Esophagus muscularis mucosa (tissue), 4 donors: ENCODE measurements around the gene NEDD9. TPM values are rescaled to one million over a fixed set of nuclear protein-coding genes. Genes with fewer than 3 reads are reported as not detected.

Experiments
- DNase-seq: peaks from one replicate; pipeline ENCODE4 v3.0.0-alpha.2; 2017; ENCODE audit errors: extremely low spot score
- H3K27ac ChIP-seq, 4 donors: fragments of 200-600 bp; sonication (generic); replicated peaks in 1 of 4; 1 replicate in 3 of 4; 2 replicates in 1 of 4; pipeline ENCODE4 v1.5.1; 2016 to 2019; ENCODE audit warnings: mild to moderate bottlenecking in 1 of 4
- H3K27me3 ChIP-seq, 4 donors: fragments of 200-600 bp; sonication (generic); one replicate each; pipeline versions ENCODE4 v1.5.1 to v1.6.0; 2016 to 2019
- H3K36me3 ChIP-seq, 4 donors: fragments of 200-600 bp; sonication (generic); one replicate each; pipeline ENCODE4 v1.5.1; 2016 to 2019
- H3K4me1 ChIP-seq, 4 donors: fragments of 200-600 bp; sonication (generic); one replicate each; pipeline ENCODE4 v1.5.1; 2016 to 2019
- H3K4me3 ChIP-seq, 4 donors: fragments of 200-600 bp; sonication (generic); 1 replicate in 2 of 4; 2 replicates in 2 of 4; pipeline ENCODE4 v1.5.1; 2016 to 2019; ENCODE audit warnings: mild to moderate bottlenecking in 4 of 4, moderate library complexity in 1 of 4
- H3K9me3 ChIP-seq, 4 donors: fragments of 200-600 bp; sonication (generic); 1 replicate in 3 of 4; 2 replicates in 1 of 4; pipeline ENCODE4 v1.5.1; 2016 to 2019
- EP300 ChIP-seq: sonication (generic); formaldehyde crosslinking; IDR thresholded peaks from one replicate; pipeline ENCODE4 v1.6.1; 2017; ENCODE audit warnings: antibody characterized with exemption
- POLR2A ChIP-seq: fragments of 450-650 bp; IDR thresholded peaks from one replicate; pipeline ENCODE4 v1.6.1; 2017; ENCODE audit warnings: antibody characterized with exemption, moderate library complexity, mild to moderate bottlenecking, low read depth
- POLR2AphosphoS5 ChIP-seq, 2 donors: sonication (generic); formaldehyde crosslinking; IDR thresholded peaks; one replicate each; pipeline ENCODE4 v1.6.1; 2017; ENCODE audit warnings: antibody characterized with exemption in 2 of 2
- WGBS: methylation state at CpG from one replicate; pipeline ENCODE4 v1.1.5; 2018; 5-methylcytosine and 5-hydroxymethylcytosine counted together
- intact Hi-C: fragments of 100-400 bp; cut with DNase I; formaldehyde crosslinking; loops from one replicate; pipeline ENCODE4 v1.15.1; 2023
- total RNA-seq, 4 donors: library from RNA; depleted of rRNA; stranded (reverse); fragments of >200 nt; gene quantifications; one replicate each; pipeline versions ENCODE4 v1.1.0 to v1.2.1, GENCODE V29; 2016
- TF ChIP-seq, protein P1 (sequence below), 3 experiments: fragments of 200-600 bp in 2 of 3; fragments of 450-650 bp in 1 of 3; sonication (generic) in 2 of 3; IDR thresholded peaks; one replicate each; pipeline ENCODE4 v1.5.1; 2017 to 2019; ENCODE audit warnings: antibody characterized with exemption in 3 of 3, mild to moderate bottlenecking in 2 of 3, moderate library complexity in 1 of 3

NEDD9 gene
- total RNA-seq, 4 donors from 2014 or later, result 18.3 to 47.2 (median 32.9) TPM

GRCh38 chr6:11241154-11241792 is 8.8 kb upstream of the NEDD9 start:
- H3K36me3 ChIP-seq, result no peaks in the 10 kb centered on the region
- no peaks in the 10 kb centered on the region for H3K27me3 ChIP-seq
- H3K27ac ChIP-seq, result no peak overlapping the region
- no peak overlapping the region for H3K4me3 ChIP-seq
- TF ChIP-seq EP300 (no peak), POLR2AphosphoS5 (IDR thresholded peaks at IDR 0.05) (no peak), POLR2A (no peak)
- TF ChIP-seq, protein P1, sequence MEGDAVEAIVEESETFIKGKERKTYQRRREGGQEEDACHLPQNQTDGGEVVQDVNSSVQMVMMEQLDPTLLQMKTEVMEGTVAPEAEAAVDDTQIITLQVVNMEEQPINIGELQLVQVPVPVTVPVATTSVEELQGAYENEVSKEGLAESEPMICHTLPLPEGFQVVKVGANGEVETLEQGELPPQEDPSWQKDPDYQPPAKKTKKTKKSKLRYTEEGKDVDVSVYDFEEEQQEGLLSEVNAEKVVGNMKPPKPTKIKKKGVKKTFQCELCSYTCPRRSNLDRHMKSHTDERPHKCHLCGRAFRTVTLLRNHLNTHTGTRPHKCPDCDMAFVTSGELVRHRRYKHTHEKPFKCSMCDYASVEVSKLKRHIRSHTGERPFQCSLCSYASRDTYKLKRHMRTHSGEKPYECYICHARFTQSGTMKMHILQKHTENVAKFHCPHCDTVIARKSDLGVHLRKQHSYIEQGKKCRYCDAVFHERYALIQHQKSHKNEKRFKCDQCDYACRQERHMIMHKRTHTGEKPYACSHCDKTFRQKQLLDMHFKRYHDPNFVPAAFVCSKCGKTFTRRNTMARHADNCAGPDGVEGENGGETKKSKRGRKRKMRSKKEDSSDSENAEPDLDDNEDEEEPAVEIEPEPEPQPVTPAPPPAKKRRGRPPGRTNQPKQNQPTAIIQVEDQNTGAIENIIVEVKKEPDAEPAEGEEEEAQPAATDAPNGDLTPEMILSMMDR (IDR thresholded peaks at IDR 0.05), result no peak
- peaks cover 0 to 20% (median 17%) of the 10 kb centered on the region in 4 donors for H3K4me1 ChIP-seq
- H3K9me3 ChIP-seq, result no peaks in the 10 kb centered on the region
- no peak for DNase-seq
- intact Hi-C loops, result loop anchor here (10.0 kb wide), 1 partner anchor 76 kb away; no protein-coding TSS in a partner anchor
- WGBS, result 96% methylated on average over 9 of the region's 11 CpGs

- DNase-seq, result no peak
- Histone ChIP-seq H3K9me3 (no peaks in the 10 kb centered on the region), H3K27me3 (no peaks in the 10 kb centered on the region), H3K27ac (no peak overlapping the region), H3K4me3 (no peak overlapping the region), H3K4me1 (peaks cover 0 to 20% (median 16%) of the 10 kb centered on the region in 4 donors), H3K36me3 (no peaks in the 10 kb centered on the region)
- intact Hi-C loops, result loop anchor here (5.0 kb wide), 1 partner anchor 254 kb away; no protein-coding TSS in a partner anchor
- TF ChIP-seq, protein P1 (IDR thresholded peaks at IDR 0.05), result no peak
- TF ChIP-seq EP300, result no peak
- no peak for TF ChIP-seq POLR2AphosphoS5 (IDR thresholded peaks at IDR 0.05)
- no peak for TF ChIP-seq POLR2A
- 96% methylated on average over 4 of the region's 4 CpGs for WGBS
These were observed 5.5 kb upstream of the NEDD9 start for GRCh38 chr6:11237956-11238355.

- H3K27ac ChIP-seq, result no peak overlapping the region
- H3K4me1 ChIP-seq, result peaks cover 0 to 20% (median 17%) of the 10 kb centered on the region in 4 donors
- H3K36me3 ChIP-seq, result no peaks in the 10 kb centered on the region
- WGBS, result 95% methylated on average over 4 of the region's 4 CpGs
- no peaks in the 10 kb centered on the region for H3K9me3 ChIP-seq
- H3K4me3 ChIP-seq, result no peak overlapping the region
- TF ChIP-seq POLR2A (no peak), POLR2AphosphoS5 (IDR thresholded peaks at IDR 0.05) (no peak), EP300 (no peak)
- TF ChIP-seq, protein P1 (IDR thresholded peaks at IDR 0.05), result no peak
- DNase-seq, result no peak
- intact Hi-C loops, result loop anchor here (5.0 kb wide), 1 partner anchor 255 kb away; no protein-coding TSS in a partner anchor
- no peaks in the 10 kb centered on the region for H3K27me3 ChIP-seq
These were observed 5.0 kb upstream of the NEDD9 start for GRCh38 chr6:11237428-11237827.

GRCh38 chr6:11236915-11237314 is 4.4 kb upstream of the NEDD9 start:
- H3K27ac ChIP-seq, result no peak overlapping the region
- no peak overlapping the region for H3K4me3 ChIP-seq
- no peak for TF ChIP-seq EP300
- TF ChIP-seq POLR2A, result no peak
- TF ChIP-seq POLR2AphosphoS5 (IDR thresholded peaks at IDR 0.05), result no peak
- TF ChIP-seq, protein P1 (IDR thresholded peaks at IDR 0.05), result no peak
- peaks cover 0 to 22% (median 18%) of the 10 kb centered on the region in 4 donors for H3K4me1 ChIP-seq
- H3K36me3 ChIP-seq, result no peaks in the 10 kb centered on the region
- H3K9me3 ChIP-seq, result no peaks in the 10 kb centered on the region
- no peak for DNase-seq
- intact Hi-C loops, result loop anchor here (5.0 kb wide), 1 partner anchor 255 kb away; no protein-coding TSS in a partner anchor
- no peaks in the 10 kb centered on the region for H3K27me3 ChIP-seq
- WGBS, result 92% methylated on average over 6 of the region's 6 CpGs
